ENCODE data around the gene KCNS1.

DNA sequence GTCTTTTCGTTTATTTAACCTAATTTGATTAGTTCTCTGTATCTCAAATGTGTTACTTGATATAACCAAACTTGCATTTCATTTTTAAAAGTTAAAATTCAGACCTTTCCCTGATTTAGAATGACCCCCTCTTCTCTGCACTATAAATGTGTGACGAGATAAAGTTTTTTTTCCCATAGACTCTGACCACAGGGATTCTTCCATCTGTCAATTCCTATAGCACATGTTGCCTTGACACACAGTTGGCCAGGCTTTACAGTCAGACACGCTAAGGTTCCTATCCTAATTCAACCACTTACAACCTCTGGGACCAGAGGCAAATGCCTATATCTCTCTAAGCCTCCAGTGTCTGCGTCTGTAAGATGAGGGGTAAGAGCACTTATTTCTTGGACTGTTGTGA, 40.6 kb downstream of the KCNS1 start:
- TF ChIP-seq, protein P1, sequence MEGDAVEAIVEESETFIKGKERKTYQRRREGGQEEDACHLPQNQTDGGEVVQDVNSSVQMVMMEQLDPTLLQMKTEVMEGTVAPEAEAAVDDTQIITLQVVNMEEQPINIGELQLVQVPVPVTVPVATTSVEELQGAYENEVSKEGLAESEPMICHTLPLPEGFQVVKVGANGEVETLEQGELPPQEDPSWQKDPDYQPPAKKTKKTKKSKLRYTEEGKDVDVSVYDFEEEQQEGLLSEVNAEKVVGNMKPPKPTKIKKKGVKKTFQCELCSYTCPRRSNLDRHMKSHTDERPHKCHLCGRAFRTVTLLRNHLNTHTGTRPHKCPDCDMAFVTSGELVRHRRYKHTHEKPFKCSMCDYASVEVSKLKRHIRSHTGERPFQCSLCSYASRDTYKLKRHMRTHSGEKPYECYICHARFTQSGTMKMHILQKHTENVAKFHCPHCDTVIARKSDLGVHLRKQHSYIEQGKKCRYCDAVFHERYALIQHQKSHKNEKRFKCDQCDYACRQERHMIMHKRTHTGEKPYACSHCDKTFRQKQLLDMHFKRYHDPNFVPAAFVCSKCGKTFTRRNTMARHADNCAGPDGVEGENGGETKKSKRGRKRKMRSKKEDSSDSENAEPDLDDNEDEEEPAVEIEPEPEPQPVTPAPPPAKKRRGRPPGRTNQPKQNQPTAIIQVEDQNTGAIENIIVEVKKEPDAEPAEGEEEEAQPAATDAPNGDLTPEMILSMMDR (IDR thresholded peaks at IDR 0.05; ENCODE audit: low read length): no peak
- no peak for TF ChIP-seq EZH2 (IDR thresholded peaks at IDR 0.05; ENCODE audit: borderline replicate concordance, low read length)

All from OCI-LY1 (cell line).